Measurements from ENCODE around the gene LDLR. TPM values are rescaled to one million over a fixed set of nuclear protein-coding genes. Genes with fewer than 3 reads are reported as not detected.

The LDLR gene
- total and polyA plus RNA-seq, 2 donors (not counting 1 experiment from before 2014, with no cell fraction given): 1.8 to 4.8 TPM

DNA sequence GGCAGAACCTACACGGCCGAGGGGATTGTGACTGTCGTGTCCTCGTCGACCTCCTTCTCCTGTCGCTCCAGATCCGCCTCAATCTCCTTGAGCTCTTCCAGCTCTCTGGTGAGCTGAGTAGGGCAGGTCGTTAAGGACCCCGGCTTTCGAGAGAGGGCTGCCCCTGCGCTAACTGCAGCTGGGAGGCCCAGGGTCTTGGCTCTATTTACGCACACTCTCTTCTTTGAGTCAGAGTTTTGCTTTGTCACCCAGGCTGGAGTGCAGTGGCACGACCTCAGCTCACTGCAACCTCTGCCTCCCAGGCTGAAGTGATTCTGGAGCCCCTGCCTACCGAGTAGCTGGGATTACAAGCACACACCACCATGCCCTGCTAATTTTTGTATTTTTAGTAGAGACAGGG lies 58.7 kb downstream of the LDLR start:
- WGBS (ENCODE audit: insufficient coverage): 96% methylated on average over 14 of the region's 14 CpGs
- DNase-seq (no peak), ATAC-seq (ENCODE audit: low read depth) (no peak)
- Histone ChIP-seq H3K4me2 (replicated peaks; ENCODE audit: low read depth, low read length, poor library complexity, severe bottlenecking) (no peak overlapping the region), H3K79me2 (ENCODE audit: control insufficient read depth, insufficient read depth, low read length) (peaks cover 6% of the 10 kb centered on the region), H3K4me3 (ENCODE audit: control extremely low read depth in 1 of 5, extremely low read depth in 1 of 5, insufficient read depth in 1 of 5, low read depth in 2 of 5, low read length in 4 of 5) (no peak overlapping the region), H3K9ac (ENCODE audit: low read length) (no peak overlapping the region), H3K9me3 (ENCODE audit: control extremely low read depth in 1 of 3, control insufficient read depth in 2 of 3, insufficient read depth in 1 of 3, low read length in 2 of 3) (peaks cover 0 to 8% (median 0%) of the 10 kb centered on the region in 3 donors), H4K20me1 (ENCODE audit: control insufficient read depth, insufficient read depth, low read length, poor library complexity, severe bottlenecking) (no peaks in the 10 kb centered on the region), H3K4me1 (ENCODE audit: control insufficient read depth in 2 of 2, insufficient read depth in 2 of 2, low read length in 2 of 2) (peaks cover 4% of the 10 kb centered on the region in 2 donors), H3K27ac (ENCODE audit: low read length in 2 of 2) (no peak overlapping the region), H3K36me3 (replicated peaks in 1 of 2; ENCODE audit: control extremely low read depth in 1 of 2, control insufficient read depth in 1 of 2, extremely low read depth in 1 of 2, insufficient read depth in 2 of 2, low read length in 1 of 2) (no peaks in the 10 kb centered on the region), H3K27me3 (replicated peaks in 1 of 4; ENCODE audit: control extremely low read depth in 1 of 4, control insufficient read depth in 3 of 4, insufficient read depth in 4 of 4, low read length in 3 of 4) (peaks cover 0 to 7% (median 0%) of the 10 kb centered on the region in 4 experiments), H2AFZ (ENCODE audit: insufficient read depth, low read depth, low read length, poor library complexity, severe bottlenecking) (no peak overlapping the region)
- no peak for TF ChIP-seq EZH2 (IDR thresholded peaks at IDR 0.05; ENCODE audit: borderline replicate concordance, insufficient read depth, low read depth, low read length, poor library complexity, severe bottlenecking)
- TF ChIP-seq, protein P1, sequence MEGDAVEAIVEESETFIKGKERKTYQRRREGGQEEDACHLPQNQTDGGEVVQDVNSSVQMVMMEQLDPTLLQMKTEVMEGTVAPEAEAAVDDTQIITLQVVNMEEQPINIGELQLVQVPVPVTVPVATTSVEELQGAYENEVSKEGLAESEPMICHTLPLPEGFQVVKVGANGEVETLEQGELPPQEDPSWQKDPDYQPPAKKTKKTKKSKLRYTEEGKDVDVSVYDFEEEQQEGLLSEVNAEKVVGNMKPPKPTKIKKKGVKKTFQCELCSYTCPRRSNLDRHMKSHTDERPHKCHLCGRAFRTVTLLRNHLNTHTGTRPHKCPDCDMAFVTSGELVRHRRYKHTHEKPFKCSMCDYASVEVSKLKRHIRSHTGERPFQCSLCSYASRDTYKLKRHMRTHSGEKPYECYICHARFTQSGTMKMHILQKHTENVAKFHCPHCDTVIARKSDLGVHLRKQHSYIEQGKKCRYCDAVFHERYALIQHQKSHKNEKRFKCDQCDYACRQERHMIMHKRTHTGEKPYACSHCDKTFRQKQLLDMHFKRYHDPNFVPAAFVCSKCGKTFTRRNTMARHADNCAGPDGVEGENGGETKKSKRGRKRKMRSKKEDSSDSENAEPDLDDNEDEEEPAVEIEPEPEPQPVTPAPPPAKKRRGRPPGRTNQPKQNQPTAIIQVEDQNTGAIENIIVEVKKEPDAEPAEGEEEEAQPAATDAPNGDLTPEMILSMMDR (IDR thresholded peaks at IDR 0.05): no peak
- Mint-ChIP-seq H3K27ac (no peak overlapping the region), H3K4me3 (no peak overlapping the region), H3K27me3 (no peaks in the 10 kb centered on the region), H3K4me1 (peaks cover 6% of the 10 kb centered on the region), H3K9me3 (ENCODE audit: insufficient read depth) (no peaks in the 10 kb centered on the region)
- intact Hi-C loops (cut with micrococcal nuclease): no loop called here
- ChIA-PET CTCF (no interaction called here), POLR2A (no interaction called here)

DNA sequence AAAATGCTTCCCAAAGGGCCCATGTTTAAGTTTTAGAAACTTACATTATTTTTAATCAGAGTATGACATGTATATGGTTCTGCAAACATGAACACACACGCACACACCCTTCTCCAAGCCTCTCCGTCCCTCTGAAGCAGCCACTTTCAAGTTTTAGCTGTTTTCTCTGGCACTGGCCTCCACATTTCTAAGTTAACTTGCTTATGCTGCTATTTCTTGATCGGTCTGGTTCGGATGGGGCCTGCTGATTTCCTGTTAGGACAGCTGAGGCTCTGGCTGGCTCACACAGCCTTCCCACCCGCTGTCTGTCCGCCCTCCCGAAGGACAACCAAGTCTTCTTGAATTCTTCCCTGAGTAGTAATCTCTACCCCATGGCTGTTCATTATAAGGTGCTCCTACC lies 61.9 kb downstream of the LDLR start:
- Mint-ChIP-seq H3K4me1 (peaks cover 10% of the 10 kb centered on the region), H3K27ac (no peak overlapping the region), H3K27me3 (no peaks in the 10 kb centered on the region), H3K4me3 (no peak overlapping the region), H3K9me3 (ENCODE audit: insufficient read depth) (no peaks in the 10 kb centered on the region)
- POLR2A ChIA-PET: no interaction called here
- TF ChIP-seq, protein P1 (IDR thresholded peaks at IDR 0.05): no peak
- TF ChIP-seq EZH2 (IDR thresholded peaks at IDR 0.05; ENCODE audit: borderline replicate concordance, insufficient read depth, low read depth, low read length, poor library complexity, severe bottlenecking): no peak
- H3K4me2 ChIP-seq (replicated peaks; ENCODE audit: low read depth, low read length, poor library complexity, severe bottlenecking): no peak overlapping the region
- no peaks in the 10 kb centered on the region for H3K36me3 ChIP-seq (replicated peaks in 1 of 2; ENCODE audit: control extremely low read depth in 1 of 2, control insufficient read depth in 1 of 2, extremely low read depth in 1 of 2, insufficient read depth in 2 of 2, low read length in 1 of 2)
- H3K27me3 ChIP-seq (replicated peaks in 1 of 4; ENCODE audit: control extremely low read depth in 1 of 4, control insufficient read depth in 3 of 4, insufficient read depth in 4 of 4, low read length in 3 of 4): peaks cover 0 to 4% (median 0%) of the 10 kb centered on the region in 4 experiments
- H3K9me3 ChIP-seq (ENCODE audit: control extremely low read depth in 1 of 3, control insufficient read depth in 2 of 3, insufficient read depth in 1 of 3, low read length in 2 of 3): no peaks in the 10 kb centered on the region
- peaks cover 15% of the 10 kb centered on the region for H3K79me2 ChIP-seq (ENCODE audit: control insufficient read depth, insufficient read depth, low read length)
- H3K4me1 ChIP-seq (ENCODE audit: control insufficient read depth in 2 of 2, insufficient read depth in 2 of 2, low read length in 2 of 2): peaks cover 9 to 12% of the 10 kb centered on the region in 2 donors
- H3K4me3 ChIP-seq (ENCODE audit: control extremely low read depth in 1 of 5, extremely low read depth in 1 of 5, insufficient read depth in 1 of 5, low read depth in 2 of 5, low read length in 4 of 5): no peak overlapping the region
- no peaks in the 10 kb centered on the region for H4K20me1 ChIP-seq (ENCODE audit: control insufficient read depth, insufficient read depth, low read length, poor library complexity, severe bottlenecking)
- no peak overlapping the region for H3K27ac ChIP-seq (ENCODE audit: low read length in 2 of 2)
- H2AFZ ChIP-seq (ENCODE audit: insufficient read depth, low read depth, low read length, poor library complexity, severe bottlenecking): no peak overlapping the region
- DNase-seq: no peak
- WGBS (ENCODE audit: insufficient coverage): 94% methylated on average over 5 of the region's 7 CpGs
- no peak for ATAC-seq (ENCODE audit: low read depth)
- intact Hi-C loops (cut with micrococcal nuclease): loop anchor here (10.0 kb wide), 1 partner anchor 276 kb away; the partner anchor contains the start of gene CARM1
- CTCF ChIA-PET: interaction anchor here (0.7 to 1.5 kb wide), 4 partner anchors 53 to 614 kb away, joined by 3 to 5 read pairs (median 4); no protein-coding TSS in a partner anchor
- no peak overlapping the region for H3K9ac ChIP-seq (ENCODE audit: low read length)
